GM12891 (cell line): ENCODE results near the gene PTPN5.
A peak's percentile ranks its signal among the peaks of the same experiment; 100 is the strongest.

Experiments
- DNase-seq: peaks from one replicate; pipeline ENCODE4 v3.0.0; 2011; ENCODE audit warnings: low spot score; ENCODE audit not compliant: insufficient read length
- FAIRE-seq: peaks from 2 replicates; lab custom pipeline; 2011; peaks lifted over from hg19 to GRCh38; lab: Jason Lieb, UNC
- PAX5 ChIP-seq: IDR thresholded peaks from 2 replicates; pipeline ENCODE4 v1.6.1; 2011; ENCODE audit warnings: low read length, moderate library complexity, mild to moderate bottlenecking; ENCODE audit not compliant: insufficient read depth, severe bottlenecking
- POLR2A ChIP-seq: IDR thresholded peaks from 2 replicates; pipeline ENCODE4 v1.6.1; 2011; ENCODE audit warnings: low read depth, low read length, control low read depth
- POLR2AphosphoS5 ChIP-seq: IDR thresholded peaks from 2 replicates; pipeline ENCODE4 v1.6.1; 2011; ENCODE audit warnings: low read depth, low read length, control low read depth
- POU2F2 ChIP-seq: IDR thresholded peaks from 2 replicates; pipeline ENCODE4 v1.6.1; 2011; ENCODE audit warnings: low read depth, mild to moderate bottlenecking, control low read depth, low read length, moderate library complexity
- SPI1 ChIP-seq: IDR thresholded peaks from 2 replicates; pipeline ENCODE4 v1.6.1; 2011; ENCODE audit warnings: low read depth, low read length, control low read depth
- TAF1 ChIP-seq: IDR thresholded peaks from 2 replicates; pipeline ENCODE4 v1.6.1; 2011; ENCODE audit warnings: low read depth, low read length, control low read depth

PTPN5 gene

GRCh38 chr11:18743900-18744514 lies 47.6 kb downstream of the PTPN5 start:
- DNase-seq (no peak), FAIRE-seq (no peak)
- no peak for TF ChIP-seq SPI1
- TF ChIP-seq POLR2A = no peak
- no peak for TF ChIP-seq POLR2AphosphoS5
- no peak for TF ChIP-seq POU2F2
- TF ChIP-seq TAF1 = no peak
- TF ChIP-seq PAX5 = no peak

GRCh38 chr11:18743365-18743764 lies 48.2 kb downstream of the PTPN5 start:
- no peak for FAIRE-seq

GRCh38 chr11:18741783-18742182 lies 49.8 kb downstream of the PTPN5 start:
- no peak for DNase-seq
- FAIRE-seq = no peak
- TF ChIP-seq POLR2AphosphoS5 = no peak
- no peak for TF ChIP-seq SPI1

More at GRCh38 chr11:18743365-18743764, 48.2 kb downstream of the PTPN5 start:
- no peak for DNase-seq
- TF ChIP-seq POU2F2 = no peak
- TF ChIP-seq PAX5 = no peak
- TF ChIP-seq POLR2AphosphoS5 = no peak
- no peak for TF ChIP-seq TAF1

- TF ChIP-seq POU2F2 (no peak), TAF1 (no peak), POLR2AphosphoS5 (no peak), PAX5 (no peak), SPI1 (no peak)
- DNase-seq (no peak), FAIRE-seq (no peak)
Measured at GRCh38 chr11:18739685-18740084, 51.9 kb downstream of the PTPN5 start.

GRCh38 chr11:18737642-18738041 lies 54.0 kb downstream of the PTPN5 start:
- TF ChIP-seq POLR2AphosphoS5 (no peak), TAF1 (no peak), POLR2A (no peak), POU2F2 (no peak)
- DNase-seq = no peak
- no peak for FAIRE-seq

GRCh38 chr11:18736590-18737148 lies 54.9 kb downstream of the PTPN5 start:
- no peak for TF ChIP-seq POU2F2
- TF ChIP-seq POLR2AphosphoS5 = no peak
- no peak for TF ChIP-seq SPI1
- no peak for TF ChIP-seq TAF1
- TF ChIP-seq PAX5 = no peak
- TF ChIP-seq POLR2A = no peak
- no peak for FAIRE-seq
- DNase-seq = no peak

GRCh38 chr11:18733202-18733601 lies 58.4 kb downstream of the PTPN5 start:
- TF ChIP-seq POLR2A (no peak), TAF1 (no peak), POLR2AphosphoS5 (no peak), POU2F2 (no peak), PAX5 (no peak), SPI1 (no peak)
- no peak for DNase-seq
- no peak for FAIRE-seq

GRCh38 chr11:18731949-18732821 lies 59.4 kb downstream of the PTPN5 start:
- FAIRE-seq (peak; percentile 94), DNase-seq (peak; percentile 62)
- TF ChIP-seq POLR2A = no peak
- TF ChIP-seq SPI1 = no peak
- TF ChIP-seq POLR2AphosphoS5 = no peak
- TF ChIP-seq POU2F2 = no peak
- no peak for TF ChIP-seq TAF1
- no peak for TF ChIP-seq PAX5

- DNase-seq (no peak), FAIRE-seq (no peak)
- no peak for TF ChIP-seq TAF1
- TF ChIP-seq SPI1 = peak; percentile 44
Measured at GRCh38 chr11:18731441-18731840, 60.2 kb downstream of the PTPN5 start.
